ENCODE data around the gene METTL9.

Gene METTL9

GRCh38 chr16:21611556-21612384, 12.4 kb downstream of the METTL9 start:
- ChIA-PET POLR2A (interaction anchor here (0.6 to 1.4 kb wide), 2 partner anchors 13 to 29 kb away, joined by 3 read pairs; no protein-coding TSS in a partner anchor), CTCF (interaction anchor here (0.7 to 2.7 kb wide), 3 partner anchors 18 to 28 kb away, joined by 3 to 10 read pairs (median 4); no protein-coding TSS in a partner anchor)
- peak; percentile 22 to 83 (median 56) for DNase-seq
- H3K36me3 ChIP-seq (ENCODE audit: control insufficient read depth in 4 of 4, insufficient read depth in 4 of 4, low read length in 3 of 4), result peaks cover 0 to 8% (median 5%) of the 10 kb centered on the region in 4 experiments
- H3K4me3 ChIP-seq (ENCODE audit: control insufficient read depth in 1 of 7, extremely low read depth in 1 of 7, insufficient read depth in 4 of 7, low read depth in 2 of 7, low read length in 6 of 7), result peak overlapping the region in 3 of 7 experiments; percentile 10 to 41 (median 11)
- H3K9me3 ChIP-seq (ENCODE audit: control extremely low read depth in 1 of 5, control insufficient read depth in 4 of 5, insufficient read depth in 2 of 5, low read depth in 1 of 5, low read length in 4 of 5), result no peaks in the 10 kb centered on the region
- WGBS (ENCODE audit: insufficient coverage), result no CpG with 5 or more reads among the region's 7 CpGs
- peaks cover 43 to 74% (median 57%) of the 10 kb centered on the region in 4 experiments for H3K4me1 ChIP-seq (ENCODE audit: control extremely low read depth in 1 of 4, control insufficient read depth in 4 of 4, insufficient read depth in 4 of 4, low read length in 3 of 4)
- H3K27me3 ChIP-seq (replicated peaks in 2 of 5; ENCODE audit: control insufficient read depth in 4 of 5, insufficient read depth in 5 of 5, low read length in 4 of 5), result no peaks in the 10 kb centered on the region
- H3K27ac ChIP-seq (ENCODE audit: insufficient read depth in 1 of 2, low read depth in 1 of 2, low read length in 2 of 2, poor library complexity in 1 of 2, severe bottlenecking in 2 of 2), result peak overlapping the region in 1 of 2 experiments; percentile 50

GRCh38 chr16:21613361-21613760, 14.0 kb downstream of the METTL9 start:
- Histone ChIP-seq H3K36me3 (ENCODE audit: control insufficient read depth in 4 of 4, insufficient read depth in 4 of 4, low read length in 3 of 4) (peaks cover 0 to 8% (median 5%) of the 10 kb centered on the region in 4 experiments), H3K27me3 (replicated peaks in 2 of 5; ENCODE audit: control insufficient read depth in 4 of 5, insufficient read depth in 5 of 5, low read length in 4 of 5) (no peaks in the 10 kb centered on the region), H3K27ac (ENCODE audit: insufficient read depth in 1 of 2, low read depth in 1 of 2, low read length in 2 of 2, poor library complexity in 1 of 2, severe bottlenecking in 2 of 2) (no peak overlapping the region), H3K9me3 (ENCODE audit: control extremely low read depth in 1 of 5, control insufficient read depth in 4 of 5, insufficient read depth in 2 of 5, low read depth in 1 of 5, low read length in 4 of 5) (no peaks in the 10 kb centered on the region), H3K4me3 (ENCODE audit: control insufficient read depth in 1 of 7, extremely low read depth in 1 of 7, insufficient read depth in 4 of 7, low read depth in 2 of 7, low read length in 6 of 7) (no peak overlapping the region), H3K4me1 (ENCODE audit: control extremely low read depth in 1 of 4, control insufficient read depth in 4 of 4, insufficient read depth in 4 of 4, low read length in 3 of 4) (peaks cover 51 to 80% (median 65%) of the 10 kb centered on the region in 4 experiments)
- POLR2A ChIA-PET, result interaction anchor here (0.6 kb wide), 1 partner anchor 1865 kb away, joined by 3 read pairs; no protein-coding TSS in a partner anchor
- CTCF ChIA-PET, result interaction anchor here (1.0 to 1.2 kb wide), 2 partner anchors 9 to 27 kb away, joined by 3 to 5 read pairs; no protein-coding TSS in a partner anchor
- WGBS (ENCODE audit: insufficient coverage), result 95% methylated on average over 3 of the region's 4 CpGs
- no peak for DNase-seq

GRCh38 chr16:21613781-21614180, 14.4 kb downstream of the METTL9 start:
- no peaks in the 10 kb centered on the region for H3K27me3 ChIP-seq (replicated peaks in 2 of 5; ENCODE audit: control insufficient read depth in 4 of 5, insufficient read depth in 5 of 5, low read length in 4 of 5)
- no peak overlapping the region for H3K4me3 ChIP-seq (ENCODE audit: control insufficient read depth in 1 of 7, extremely low read depth in 1 of 7, insufficient read depth in 4 of 7, low read depth in 2 of 7, low read length in 6 of 7)
- CTCF ChIA-PET, result interaction anchor here (1.0 to 1.2 kb wide), 2 partner anchors 10 to 26 kb away, joined by 3 to 5 read pairs; no protein-coding TSS in a partner anchor
- WGBS (ENCODE audit: insufficient coverage), result 86% methylated on average over 1 of the region's 2 CpGs
- DNase-seq, result no peak
- POLR2A ChIA-PET, result no interaction called here
- peaks cover 46 to 76% (median 62%) of the 10 kb centered on the region in 4 experiments for H3K4me1 ChIP-seq (ENCODE audit: control extremely low read depth in 1 of 4, control insufficient read depth in 4 of 4, insufficient read depth in 4 of 4, low read length in 3 of 4)
- peaks cover 0 to 12% (median 7%) of the 10 kb centered on the region in 4 experiments for H3K36me3 ChIP-seq (ENCODE audit: control insufficient read depth in 4 of 4, insufficient read depth in 4 of 4, low read length in 3 of 4)
- no peaks in the 10 kb centered on the region for H3K9me3 ChIP-seq (ENCODE audit: control extremely low read depth in 1 of 5, control insufficient read depth in 4 of 5, insufficient read depth in 2 of 5, low read depth in 1 of 5, low read length in 4 of 5)
- no peak overlapping the region for H3K27ac ChIP-seq (ENCODE audit: insufficient read depth in 1 of 2, low read depth in 1 of 2, low read length in 2 of 2, poor library complexity in 1 of 2, severe bottlenecking in 2 of 2)

GRCh38 chr16:21614896-21615295, 15.5 kb downstream of the METTL9 start:
- POLR2A ChIA-PET, result no interaction called here
- Histone ChIP-seq H3K27ac (ENCODE audit: insufficient read depth in 1 of 2, low read depth in 1 of 2, low read length in 2 of 2, poor library complexity in 1 of 2, severe bottlenecking in 2 of 2) (no peak overlapping the region), H3K4me3 (ENCODE audit: control insufficient read depth in 1 of 7, extremely low read depth in 1 of 7, insufficient read depth in 4 of 7, low read depth in 2 of 7, low read length in 6 of 7) (no peak overlapping the region), H3K36me3 (ENCODE audit: control insufficient read depth in 4 of 4, insufficient read depth in 4 of 4, low read length in 3 of 4) (peaks cover 3 to 19% (median 7%) of the 10 kb centered on the region in 4 experiments), H3K9me3 (ENCODE audit: control extremely low read depth in 1 of 5, control insufficient read depth in 4 of 5, insufficient read depth in 2 of 5, low read depth in 1 of 5, low read length in 4 of 5) (no peaks in the 10 kb centered on the region), H3K27me3 (replicated peaks in 2 of 5; ENCODE audit: control insufficient read depth in 4 of 5, insufficient read depth in 5 of 5, low read length in 4 of 5) (no peaks in the 10 kb centered on the region), H3K4me1 (ENCODE audit: control extremely low read depth in 1 of 4, control insufficient read depth in 4 of 4, insufficient read depth in 4 of 4, low read length in 3 of 4) (peaks cover 35 to 71% (median 53%) of the 10 kb centered on the region in 4 experiments)
- 100% methylated on average over 2 of the region's 3 CpGs for WGBS (ENCODE audit: insufficient coverage)
- DNase-seq, result peak in 2 of 3 donors; percentile 27 to 35
- CTCF ChIA-PET, result interaction anchor here (0.6 to 1.7 kb wide), 3 partner anchors 11 to 24 kb away, joined by 3 to 7 read pairs (median 5); no protein-coding TSS in a partner anchor

- ChIA-PET CTCF (interaction anchor here (1.4 kb wide), 2 partner anchors 21 to 25 kb away, joined by 3 to 4 read pairs; no protein-coding TSS in a partner anchor), POLR2A (interaction anchor here (1.0 kb wide), 1 partner anchor 9 kb away, joined by 5 read pairs; no protein-coding TSS in a partner anchor)
- H3K27ac ChIP-seq (ENCODE audit: insufficient read depth in 1 of 2, low read depth in 1 of 2, low read length in 2 of 2, poor library complexity in 1 of 2, severe bottlenecking in 2 of 2), result peak overlapping the region; percentile 74 to 79
- H3K9me3 ChIP-seq (ENCODE audit: control extremely low read depth in 1 of 5, control insufficient read depth in 4 of 5, insufficient read depth in 2 of 5, low read depth in 1 of 5, low read length in 4 of 5), result no peaks in the 10 kb centered on the region
- H3K4me1 ChIP-seq (ENCODE audit: control extremely low read depth in 1 of 4, control insufficient read depth in 4 of 4, insufficient read depth in 4 of 4, low read length in 3 of 4), result peaks cover 22 to 56% (median 34%) of the 10 kb centered on the region in 4 experiments
- peak; percentile 73 to 96 (median 93) for DNase-seq
- no peak overlapping the region for H3K4me3 ChIP-seq (ENCODE audit: control insufficient read depth in 1 of 7, extremely low read depth in 1 of 7, insufficient read depth in 4 of 7, low read depth in 2 of 7, low read length in 6 of 7)
- H3K36me3 ChIP-seq (ENCODE audit: control insufficient read depth in 4 of 4, insufficient read depth in 4 of 4, low read length in 3 of 4), result peaks cover 3 to 29% (median 7%) of the 10 kb centered on the region in 4 experiments
- WGBS (ENCODE audit: insufficient coverage), result 60% methylated on average over 3 of the region's 3 CpGs
- H3K27me3 ChIP-seq (replicated peaks in 2 of 5; ENCODE audit: control insufficient read depth in 4 of 5, insufficient read depth in 5 of 5, low read length in 4 of 5), result no peaks in the 10 kb centered on the region
Observed at GRCh38 chr16:21617607-21618006, 18.2 kb downstream of the METTL9 start.

- ChIA-PET CTCF (interaction anchor here (1.4 kb wide), 1 partner anchor 20 kb away, joined by 3 read pairs; no protein-coding TSS in a partner anchor), POLR2A (interaction anchor here (1.0 kb wide), 1 partner anchor 10 kb away, joined by 5 read pairs; no protein-coding TSS in a partner anchor)
- Histone ChIP-seq H3K4me3 (ENCODE audit: control insufficient read depth in 1 of 7, extremely low read depth in 1 of 7, insufficient read depth in 4 of 7, low read depth in 2 of 7, low read length in 6 of 7) (no peak overlapping the region), H3K4me1 (ENCODE audit: control extremely low read depth in 1 of 4, control insufficient read depth in 4 of 4, insufficient read depth in 4 of 4, low read length in 3 of 4) (peaks cover 22 to 56% (median 34%) of the 10 kb centered on the region in 4 experiments), H3K27me3 (replicated peaks in 2 of 5; ENCODE audit: control insufficient read depth in 4 of 5, insufficient read depth in 5 of 5, low read length in 4 of 5) (no peaks in the 10 kb centered on the region), H3K36me3 (ENCODE audit: control insufficient read depth in 4 of 4, insufficient read depth in 4 of 4, low read length in 3 of 4) (peaks cover 5 to 28% (median 7%) of the 10 kb centered on the region in 4 experiments), H3K27ac (ENCODE audit: insufficient read depth in 1 of 2, low read depth in 1 of 2, low read length in 2 of 2, poor library complexity in 1 of 2, severe bottlenecking in 2 of 2) (peak overlapping the region; percentile 74 to 79), H3K9me3 (ENCODE audit: control extremely low read depth in 1 of 5, control insufficient read depth in 4 of 5, insufficient read depth in 2 of 5, low read depth in 1 of 5, low read length in 4 of 5) (no peaks in the 10 kb centered on the region)
- WGBS (ENCODE audit: insufficient coverage), result no CpG with 5 or more reads among the region's 5 CpGs
- DNase-seq, result no peak
Observed at GRCh38 chr16:21618281-21618680, 18.9 kb downstream of the METTL9 start.
